Trophoblast cell (in vitro differentiated cells and primary cell): ENCODE data around the gene SLC35C1.

Source experiments
- DNase-seq, 2 donors: peaks; one replicate each; pipeline ENCODE4 v3.0.0-alpha.2; 2016
- H2AFZ ChIP-seq: 2 replicates; pipeline ENCODE4 v1.6.1; 2013; ENCODE audit warnings: low read length, moderate library complexity, mild to moderate bottlenecking; ENCODE audit not compliant: insufficient read depth, poor library complexity
- H2AK5ac ChIP-seq: 2 replicates; pipeline ENCODE4 v1.6.1; 2013; ENCODE audit warnings: mild to moderate bottlenecking, low read length
- H2BK120ac ChIP-seq: 2 replicates; pipeline ENCODE4 v1.6.1; 2013; ENCODE audit warnings: low read length, mild to moderate bottlenecking, moderate library complexity; ENCODE audit not compliant: insufficient read depth, poor library complexity
- H2BK12ac ChIP-seq: 2 replicates; pipeline ENCODE4 v1.6.1; 2013; ENCODE audit warnings: mild to moderate bottlenecking, low read length, moderate library complexity
- H2BK5ac ChIP-seq: 2 replicates; pipeline ENCODE4 v1.6.1; 2013; ENCODE audit warnings: low read length, low read depth, moderate library complexity, mild to moderate bottlenecking; ENCODE audit not compliant: poor library complexity
- H3K14ac ChIP-seq: 2 replicates; pipeline ENCODE4 v1.6.1; 2013; ENCODE audit warnings: mild to moderate bottlenecking, low read length
- H3K18ac ChIP-seq: 2 replicates; pipeline ENCODE4 v1.6.1; 2013; ENCODE audit warnings: mild to moderate bottlenecking, low read length
- H3K23ac ChIP-seq: 2 replicates; pipeline ENCODE4 v1.6.1; 2013; ENCODE audit warnings: low read length
- H3K27ac ChIP-seq: 2 replicates; pipeline ENCODE4 v1.5.1; 2013; ENCODE audit warnings: low read depth, mild to moderate bottlenecking, inconsistent platforms, low read length, moderate library complexity
- H3K27me3 ChIP-seq: 2 replicates; pipeline ENCODE4 v1.6.1; 2013; ENCODE audit warnings: inconsistent platforms, mild to moderate bottlenecking, low read length, moderate library complexity; ENCODE audit not compliant: insufficient read depth
- H3K36me3 ChIP-seq, 2 experiments: 1 replicate in 1 of 2; 2 replicates in 1 of 2; pipeline ENCODE4 v1.6.1; 2013; ENCODE audit warnings: low read length in 2 of 2, mild to moderate bottlenecking in 2 of 2, moderate library complexity in 1 of 2; ENCODE audit not compliant: insufficient read depth in 2 of 2, control insufficient read depth in 1 of 2
- H3K4ac ChIP-seq: 2 replicates; pipeline ENCODE4 v1.6.1; 2013; ENCODE audit warnings: low read depth, mild to moderate bottlenecking, low read length, moderate library complexity
- H3K4me1 ChIP-seq, 2 experiments: 1 replicate in 1 of 2; 2 replicates in 1 of 2; pipeline ENCODE4 v1.6.1; 2013; ENCODE audit warnings: low read length in 2 of 2, mild to moderate bottlenecking in 2 of 2, moderate library complexity in 1 of 2; ENCODE audit not compliant: insufficient read depth in 2 of 2, control insufficient read depth in 1 of 2
- H3K4me2 ChIP-seq: 2 replicates; pipeline ENCODE4 v1.6.1; 2013; ENCODE audit warnings: inconsistent platforms, mild to moderate bottlenecking, low read length, moderate library complexity
- H3K4me3 ChIP-seq: 2 replicates; pipeline ENCODE4 v1.5.1; 2013; ENCODE audit warnings: mild to moderate bottlenecking, low read depth, low read length, inconsistent platforms
- H3K79me1 ChIP-seq: one replicate; pipeline ENCODE4 v1.6.1; 2013; ENCODE audit warnings: low read length
- H3K79me2 ChIP-seq: 2 replicates; pipeline ENCODE4 v1.6.1; 2013; ENCODE audit warnings: low read length, mild to moderate bottlenecking; ENCODE audit not compliant: control insufficient read depth, insufficient read depth, poor library complexity
- H3K9ac ChIP-seq: 2 replicates; pipeline ENCODE4 v1.6.1; 2013; ENCODE audit warnings: mild to moderate bottlenecking, low read length
- H3K9me3 ChIP-seq: 2 replicates; pipeline ENCODE4 v1.6.1; 2013; ENCODE audit warnings: low read depth, mild to moderate bottlenecking, control low read depth, inconsistent platforms, low read length; ENCODE audit not compliant: insufficient read depth
- H4K12ac ChIP-seq: 2 replicates; pipeline ENCODE4 v1.6.1; 2013; ENCODE audit warnings: low read depth, mild to moderate bottlenecking, low read length, moderate library complexity
- H4K8ac ChIP-seq: 2 replicates; pipeline ENCODE4 v1.6.1; 2013; ENCODE audit warnings: low read depth, mild to moderate bottlenecking, low read length, moderate library complexity
- H4K91ac ChIP-seq: one replicate; pipeline ENCODE4 v1.6.1; 2013; ENCODE audit warnings: low read depth, mild to moderate bottlenecking, low read length, moderate library complexity
- WGBS: extraction: QIAGEN DNeasy Blood & Tissue Kit; methylation state at CpG from one replicate; pipeline ENCODE4 v1.1.7; 2013; ENCODE audit warnings: missing lambda C conversion rate; ENCODE audit not compliant: insufficient read length, insufficient coverage; ENCODE audit errors: extremely low coverage; 5-methylcytosine and 5-hydroxymethylcytosine counted together

SLC35C1 gene

GRCh38 chr11:45860764-45861510, 56.0 kb downstream of the SLC35C1 start:
- Histone ChIP-seq H3K14ac (no peak overlapping the region), H3K4me1 (no peaks in the 10 kb centered on the region), H3K23ac (no peak overlapping the region), H4K12ac (no peak overlapping the region), H3K4me2 (no peak overlapping the region), H3K4ac (no peak overlapping the region), H3K9me3 (no peaks in the 10 kb centered on the region), H2AFZ (no peak overlapping the region), H2BK5ac (no peak overlapping the region), H3K9ac (no peak overlapping the region), H3K27me3 (no peaks in the 10 kb centered on the region), H2BK12ac (no peak overlapping the region), H3K18ac (no peak overlapping the region), H3K4me3 (no peak overlapping the region), H3K27ac (no peak overlapping the region), H3K79me1 (no peaks in the 10 kb centered on the region), H3K36me3 (peaks cover 29 to 47% of the 10 kb centered on the region in 2 experiments), H4K8ac (no peak overlapping the region), H4K91ac (no peak overlapping the region), H3K79me2 (no peaks in the 10 kb centered on the region), H2AK5ac (no peak overlapping the region), H2BK120ac (no peak overlapping the region)
- no CpG with 5 or more reads among the region's 10 CpGs for WGBS
- no peak for DNase-seq
